Suppressor macrophage (primary cell): ENCODE results near the gene SPAG5.

Experiments
- DNase-seq, 4 experiments: peaks; one replicate each; pipeline ENCODE4 v3.0.0-alpha.2; 2020 to 2022

SPAG5 gene

GRCh38 chr17:28545787-28546415, 52.9 kb downstream of the SPAG5 start:
- no peak for DNase-seq

DNA sequence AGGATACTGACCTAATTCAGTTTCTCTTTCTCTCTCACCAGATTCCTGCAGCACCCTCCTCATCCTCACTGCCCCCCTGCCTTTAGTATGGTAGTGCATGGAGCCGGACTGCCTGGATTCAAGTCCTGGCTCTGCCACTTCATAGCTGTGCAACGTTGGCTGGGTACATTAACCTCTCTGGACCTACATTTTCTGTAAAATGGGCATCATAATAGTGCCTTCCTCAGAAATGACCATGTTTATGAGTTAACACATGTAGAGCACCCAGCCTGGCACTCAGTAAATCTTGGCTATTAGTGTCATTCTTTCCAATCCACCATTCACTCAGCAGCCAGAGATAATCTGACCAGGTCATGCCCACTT, 53.7 kb downstream of the SPAG5 start:
- DNase-seq: no peak

DNA sequence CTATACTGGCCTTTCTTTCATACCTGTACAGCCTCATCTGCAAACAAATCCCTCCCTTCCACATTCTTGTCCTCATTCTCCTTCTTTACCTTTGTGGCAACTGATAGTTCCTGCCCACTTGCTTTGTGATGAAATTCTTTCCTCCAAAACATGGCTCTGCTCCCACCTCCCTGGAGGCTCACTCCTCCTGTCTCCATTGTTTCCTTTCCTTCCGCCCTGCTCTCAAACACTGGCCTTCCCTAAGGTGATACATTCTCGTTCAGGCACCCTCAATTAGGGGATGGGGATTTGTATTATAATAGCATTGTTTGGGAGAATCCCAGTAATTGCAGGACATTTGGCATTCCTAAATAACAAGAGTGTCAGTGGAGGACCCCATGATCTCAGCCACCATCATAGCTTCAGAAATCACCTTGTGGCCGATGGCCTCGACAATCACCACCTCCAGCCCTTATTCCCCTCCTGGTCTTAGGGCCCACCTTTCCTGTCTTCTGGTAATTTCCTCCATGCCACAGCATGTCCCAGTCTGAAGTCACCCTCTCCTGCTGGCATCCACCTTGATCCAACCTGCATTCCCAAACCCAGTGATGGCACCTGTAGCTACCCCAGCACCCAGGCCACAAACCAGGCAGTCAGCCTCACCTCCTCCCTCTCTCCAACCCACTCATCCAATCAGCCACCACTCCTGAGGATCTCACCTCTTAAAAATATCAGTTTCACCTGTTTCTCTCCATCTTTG, 54.3 kb downstream of the SPAG5 start:
- DNase-seq: no peak

DNA sequence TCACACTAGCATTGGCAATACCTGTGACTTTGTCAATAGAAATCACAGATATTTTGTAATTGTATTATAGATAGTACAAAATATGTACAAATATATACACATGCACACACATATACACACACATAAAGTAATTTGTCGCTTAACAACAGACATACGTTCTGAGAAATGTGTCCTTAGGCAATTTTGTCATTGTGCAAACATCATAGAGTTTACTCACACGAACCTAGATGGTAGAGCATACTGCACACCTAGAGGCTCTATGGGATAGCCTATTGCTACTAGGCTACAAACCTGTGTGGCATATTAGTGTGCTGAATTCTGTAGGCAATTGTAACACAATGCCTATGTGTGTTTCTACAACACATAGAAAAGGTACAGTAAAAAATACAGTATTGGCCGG, 57.4 kb downstream of the SPAG5 start:
- DNase-seq: no peak

DNA sequence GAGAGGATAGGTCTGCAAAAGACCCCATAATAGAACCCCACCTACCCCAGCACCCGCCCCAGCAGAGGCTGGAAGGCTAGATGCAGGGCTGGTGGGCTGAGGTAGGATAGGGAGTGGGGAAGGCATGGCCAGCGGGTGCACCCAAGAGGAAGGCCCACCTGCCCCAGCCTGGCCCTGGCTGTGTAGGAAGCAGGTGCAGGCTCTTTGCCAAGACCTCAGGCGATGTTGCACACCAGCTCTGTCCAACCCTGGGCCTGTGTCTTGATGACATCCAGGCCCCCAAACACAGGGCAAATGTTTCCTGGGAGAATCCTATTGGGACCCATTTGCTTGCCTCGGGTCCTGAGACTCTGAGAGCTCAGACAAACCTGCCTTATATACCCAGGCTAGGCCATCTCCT, 58.6 kb downstream of the SPAG5 start:
- no peak for DNase-seq

- no peak for DNase-seq
Observed at GRCh38 chr17:28538296-28538895, 60.4 kb downstream of the SPAG5 start.

- DNase-seq: no peak
Observed at GRCh38 chr17:28537219-28537610, 61.6 kb downstream of the SPAG5 start.

DNA sequence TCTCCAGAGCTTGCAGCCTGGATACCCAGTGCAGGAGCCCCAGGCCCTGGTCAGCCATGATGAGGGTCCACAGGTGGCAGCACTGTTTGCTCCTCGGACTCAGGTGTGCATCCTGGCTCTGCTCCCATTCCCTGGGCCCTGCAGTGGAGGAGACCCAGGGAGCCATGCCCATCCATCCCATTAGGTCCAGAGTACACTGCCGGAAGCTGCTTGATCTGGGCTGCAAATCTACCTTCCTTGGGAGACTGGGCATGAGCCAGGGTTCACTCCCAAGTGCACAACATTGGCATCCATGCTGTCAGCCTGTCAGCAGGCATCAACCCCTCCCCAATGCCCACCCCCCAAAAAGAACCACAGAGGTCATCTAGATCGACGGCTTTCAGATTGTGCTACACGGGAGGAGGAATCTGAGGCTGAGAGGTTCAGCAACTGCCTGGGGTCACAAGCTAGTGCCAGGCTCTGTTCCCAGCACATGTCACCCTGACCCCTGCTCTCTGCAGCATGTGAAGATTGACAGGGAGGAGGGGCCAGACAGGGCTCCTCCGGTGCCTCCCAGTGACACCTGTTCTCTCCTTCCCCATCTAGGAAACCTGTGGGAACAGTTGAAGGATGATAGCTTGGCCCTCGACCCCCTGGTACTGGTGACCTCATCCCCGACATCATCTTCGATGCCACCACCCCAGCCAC, 62.1 kb downstream of the SPAG5 start:
- DNase-seq: no peak

DNA sequence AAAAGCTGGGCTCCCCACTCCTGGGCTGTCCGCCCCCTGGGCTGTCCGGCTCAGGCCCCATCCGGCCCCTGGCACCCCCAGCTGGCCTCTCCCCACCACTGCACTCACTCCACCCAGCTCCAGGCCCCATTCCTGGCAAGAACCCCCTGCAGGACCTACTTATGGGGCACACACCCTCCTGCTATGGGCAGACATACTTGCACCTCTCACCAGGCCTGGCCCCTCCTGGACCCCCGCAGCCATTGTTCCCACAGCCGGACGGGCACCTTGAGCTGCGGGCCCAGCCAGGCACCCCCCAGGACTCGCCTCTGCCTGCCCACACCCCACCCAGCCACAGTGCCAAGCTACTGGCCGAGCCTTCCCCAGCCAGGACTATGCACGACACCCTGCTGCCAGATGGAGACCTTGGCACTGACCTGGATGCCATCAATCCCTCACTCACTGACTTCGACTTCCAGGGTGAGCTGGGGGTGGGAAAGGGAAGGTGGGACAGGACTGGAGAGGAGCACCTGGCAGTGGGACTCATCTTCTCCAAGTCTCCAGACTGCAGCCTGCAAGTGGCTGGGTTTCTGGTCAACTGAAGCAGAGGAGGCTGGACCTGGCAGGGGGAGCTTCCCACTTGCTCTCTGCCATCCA, 64.0 kb downstream of the SPAG5 start:
- no peak for DNase-seq

DNA sequence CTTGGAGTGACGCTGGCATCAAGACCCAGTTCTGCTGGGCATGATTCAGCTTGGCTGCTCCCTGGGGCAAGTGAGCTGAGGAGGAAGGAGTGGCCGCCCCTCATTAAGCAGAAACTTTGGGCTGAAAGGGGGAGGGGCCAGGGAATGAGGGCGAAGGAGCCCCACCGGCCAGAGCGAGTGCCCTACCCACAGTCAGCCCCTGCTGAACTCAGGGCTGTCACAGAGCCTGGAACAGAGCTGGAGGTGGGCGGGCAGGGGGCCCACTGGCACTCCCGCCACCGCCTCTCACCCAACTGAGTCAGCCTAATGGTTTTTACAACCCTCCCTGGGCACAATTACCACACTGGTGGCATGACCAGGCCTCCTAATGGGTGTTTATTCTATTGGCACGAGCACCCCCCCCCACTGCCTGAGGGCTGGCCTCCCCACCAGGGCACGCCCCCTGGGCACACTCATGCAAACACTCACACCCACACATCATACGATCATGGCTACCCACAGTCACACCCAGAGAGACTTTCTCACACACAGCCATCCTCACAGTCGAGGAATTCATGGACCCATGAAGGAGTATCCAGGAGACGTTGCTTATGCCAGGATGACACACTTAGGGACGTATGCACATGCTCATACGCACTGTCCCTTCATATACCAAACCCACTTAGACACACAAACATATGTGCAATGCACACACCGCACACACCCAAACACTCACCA, 65.6 kb downstream of the SPAG5 start:
- DNase-seq: no peak

GRCh38 chr17:28532050-28532960, 66.5 kb downstream of the SPAG5 start:
- no peak for DNase-seq

DNA sequence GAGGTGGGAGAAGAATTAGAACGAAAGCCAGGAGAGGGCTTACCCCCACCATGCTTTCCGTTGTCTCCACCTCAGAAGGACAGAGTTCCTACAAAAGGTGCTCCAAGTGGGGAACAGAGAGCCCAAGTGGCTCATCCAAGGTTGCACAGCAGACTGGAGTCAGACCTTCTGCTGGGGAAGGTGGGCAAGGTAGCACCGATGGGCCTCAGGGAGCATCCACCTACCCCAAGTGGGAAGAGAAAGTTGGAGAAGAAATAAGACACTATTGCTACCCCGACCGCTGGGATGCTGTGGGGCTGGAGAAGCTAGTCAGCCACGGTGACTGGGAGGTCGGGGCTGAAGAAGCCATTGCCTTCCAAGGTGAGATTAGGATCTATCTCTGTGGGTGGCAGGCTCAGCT, 67.9 kb downstream of the SPAG5 start:
- no peak for DNase-seq

- no peak for DNase-seq
Observed at GRCh38 chr17:28530250-28530649, 68.6 kb downstream of the SPAG5 start.

GRCh38 chr17:28529013-28529400, 69.8 kb downstream of the SPAG5 start:
- no peak for DNase-seq

DNA sequence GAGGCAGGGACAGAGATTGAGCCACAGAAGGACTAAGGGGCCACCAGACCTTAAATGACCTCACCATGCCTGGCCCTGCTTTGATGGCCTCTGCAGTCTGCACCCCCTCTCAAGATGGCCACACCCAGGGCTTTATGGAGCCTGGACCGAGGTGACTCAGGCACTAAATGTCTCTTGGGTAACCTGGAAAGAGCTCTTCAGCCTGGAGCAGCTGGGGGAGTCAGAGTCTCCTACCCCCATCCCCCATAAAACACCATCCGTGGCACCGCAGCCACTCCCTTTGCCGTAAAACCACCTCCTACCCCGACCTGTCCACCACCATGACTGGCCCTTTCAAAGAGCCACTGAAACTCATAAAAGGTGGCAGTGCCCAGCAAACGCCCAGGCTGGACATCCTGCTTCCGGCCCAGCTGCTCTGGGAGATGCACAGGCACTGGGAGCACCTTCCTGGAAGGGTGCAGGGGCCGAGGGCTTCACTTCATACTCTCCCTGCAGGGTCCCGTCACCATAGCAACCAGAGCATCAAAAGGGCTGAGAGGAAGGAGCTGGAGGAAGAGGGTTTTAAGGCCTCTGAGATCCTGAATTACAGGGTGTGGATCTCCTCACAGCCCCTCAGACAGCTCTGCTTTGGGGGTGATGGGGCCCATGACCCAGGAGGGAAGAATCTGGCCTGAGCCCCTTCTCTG, 70.4 kb downstream of the SPAG5 start:
- no peak for DNase-seq

- DNase-seq: no peak
Observed at GRCh38 chr17:28527859-28528258, 71.0 kb downstream of the SPAG5 start.
